Transverse colon (tissue), 4 donors: Measurements from ENCODE around the gene CAMTA1. TPM values are rescaled to one million over a fixed set of nuclear protein-coding genes. Genes with fewer than 3 reads are reported as not detected.

Experiments
- DNase-seq: peaks from one replicate; pipeline ENCODE4 v3.0.0-alpha.2; 2019
- H3K27ac ChIP-seq, 4 donors: fragments of 200-600 bp; sonication (generic); 2 replicates each; pipeline ENCODE4 v1.5.1; 2016 to 2018; ENCODE audit warnings: inconsistent platforms in 4 of 4
- H3K27me3 ChIP-seq: fragments of 200-600 bp; sonication (generic); 2 replicates; pipeline ENCODE4 v1.5.1; 2017; ENCODE audit warnings: inconsistent platforms
- H3K36me3 ChIP-seq, 4 donors: fragments of 200-600 bp; sonication (generic); 2 replicates each; pipeline ENCODE4 v1.5.1; 2017 to 2019; ENCODE audit warnings: inconsistent platforms in 4 of 4
- H3K4me1 ChIP-seq, 4 donors: fragments of 200-600 bp; sonication (generic); 2 replicates each; pipeline ENCODE4 v1.5.1; 2017 to 2020; ENCODE audit warnings: inconsistent platforms in 4 of 4
- H3K4me3 ChIP-seq, 4 donors: fragments of 200-600 bp; sonication (generic); 1 replicate in 1 of 4; 2 replicates in 3 of 4; pipeline versions ENCODE4 v1.5.1 to v1.6.1; 2017 to 2019; ENCODE audit warnings: inconsistent platforms in 4 of 4
- H3K9me3 ChIP-seq, 2 donors: fragments of 200-600 bp; sonication (generic); 2 replicates each; pipeline ENCODE4 v1.5.1; 2017 to 2019; ENCODE audit warnings: inconsistent platforms in 2 of 2
- EP300 ChIP-seq: sonication (generic); formaldehyde crosslinking; IDR thresholded peaks from one replicate; pipeline ENCODE4 v1.6.1; 2017; ENCODE audit warnings: antibody characterized with exemption, low read depth
- POLR2A ChIP-seq: fragments of 450-650 bp; IDR thresholded peaks from one replicate; pipeline ENCODE4 v1.6.1; 2016; ENCODE audit warnings: antibody characterized with exemption, mild to moderate bottlenecking, moderate library complexity
- POLR2AphosphoS5 ChIP-seq, 3 donors: sonication (generic); formaldehyde crosslinking; IDR thresholded peaks; one replicate each; pipeline ENCODE4 v1.6.1; 2016; ENCODE audit warnings: antibody characterized with exemption in 3 of 3
- WGBS, 2 donors: methylation state at CpG; one replicate each; pipeline ENCODE4 v1.1.5; 2018; ENCODE audit warnings: low coverage in 1 of 2; 5-methylcytosine and 5-hydroxymethylcytosine counted together
- in situ Hi-C, 4 donors: fragments of 200-750 bp; cut with MboI; loops; one replicate each; pipeline versions ENCODE4 v1.15.0 to v1.15.1; 2017; ENCODE audit warnings: low sequenced_read_pairs in 3 of 4, low pct_ligation_motif_present in 1 of 4, low pct_unique_long_range_greater_than_20kb in 1 of 4
- intact Hi-C: fragments of 100-400 bp; cut with DNase I; formaldehyde crosslinking; loops from one replicate; pipeline ENCODE4 v1.15.1; 2023; ENCODE audit warnings: low total_unique reads
- total RNA-seq, 4 donors: library from RNA; depleted of rRNA; stranded (reverse); fragments of >200 nt; gene quantifications; one replicate each; pipeline ENCODE4 v1.1.0, GENCODE V29; 2016
- TF ChIP-seq, protein P1 (sequence below), 5 experiments: fragments of 200-600 bp in 3 of 5; fragments of 450-650 bp in 2 of 5; sonication (generic) in 3 of 5; IDR thresholded peaks; 1 replicate in 2 of 5; 2 replicates in 3 of 5; pipeline ENCODE4 v1.5.1; 2016 to 2017; ENCODE audit warnings: antibody characterized with exemption in 5 of 5, inconsistent platforms in 3 of 5, mild to moderate bottlenecking in 2 of 5, moderate library complexity in 1 of 5

The CAMTA1 gene
- total RNA-seq, 4 donors from 2014 or later: 93.8 to 268 (median 130) TPM

DNA sequence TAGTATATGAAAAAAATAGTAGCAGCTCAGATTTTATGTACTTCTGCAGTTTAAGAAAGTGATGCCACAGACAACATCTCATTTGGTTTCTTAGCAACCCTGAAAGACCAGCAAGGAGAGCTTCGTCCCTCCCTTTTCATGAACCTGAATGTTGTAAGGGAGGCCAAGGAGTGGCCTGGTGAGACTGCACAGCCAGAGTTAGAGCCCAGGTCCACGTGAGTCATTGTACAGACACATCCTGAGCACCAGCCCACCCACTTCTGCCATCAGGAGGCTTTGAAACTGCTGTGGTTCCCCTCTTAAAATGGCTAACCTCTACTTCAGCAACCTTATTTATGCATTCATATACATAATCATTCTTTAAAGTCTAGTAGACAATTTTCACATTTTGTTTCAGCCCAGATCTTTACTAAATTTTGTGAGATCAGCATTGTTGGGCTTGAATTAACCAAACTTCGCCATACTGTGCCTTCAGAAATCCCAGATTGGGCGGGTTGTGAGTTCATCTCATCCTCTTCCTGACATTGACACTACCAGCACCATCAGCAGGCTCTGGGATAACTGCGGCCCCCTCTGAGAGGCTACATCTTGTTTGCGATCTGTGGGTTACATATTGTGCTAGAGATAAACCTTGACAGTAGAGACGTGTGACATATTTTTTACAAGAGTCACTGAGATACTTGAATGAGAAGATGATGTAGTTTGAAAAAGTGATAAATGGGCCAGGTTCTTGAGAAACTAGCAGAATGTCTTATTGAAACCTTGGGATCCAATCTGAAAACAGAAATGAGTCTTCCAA, 106.7 kb downstream of the CAMTA1 start:
- TF ChIP-seq POLR2A (no peak), EP300 (no peak), POLR2AphosphoS5 (IDR thresholded peaks at IDR 0.05) (no peak)
- TF ChIP-seq, protein P1, sequence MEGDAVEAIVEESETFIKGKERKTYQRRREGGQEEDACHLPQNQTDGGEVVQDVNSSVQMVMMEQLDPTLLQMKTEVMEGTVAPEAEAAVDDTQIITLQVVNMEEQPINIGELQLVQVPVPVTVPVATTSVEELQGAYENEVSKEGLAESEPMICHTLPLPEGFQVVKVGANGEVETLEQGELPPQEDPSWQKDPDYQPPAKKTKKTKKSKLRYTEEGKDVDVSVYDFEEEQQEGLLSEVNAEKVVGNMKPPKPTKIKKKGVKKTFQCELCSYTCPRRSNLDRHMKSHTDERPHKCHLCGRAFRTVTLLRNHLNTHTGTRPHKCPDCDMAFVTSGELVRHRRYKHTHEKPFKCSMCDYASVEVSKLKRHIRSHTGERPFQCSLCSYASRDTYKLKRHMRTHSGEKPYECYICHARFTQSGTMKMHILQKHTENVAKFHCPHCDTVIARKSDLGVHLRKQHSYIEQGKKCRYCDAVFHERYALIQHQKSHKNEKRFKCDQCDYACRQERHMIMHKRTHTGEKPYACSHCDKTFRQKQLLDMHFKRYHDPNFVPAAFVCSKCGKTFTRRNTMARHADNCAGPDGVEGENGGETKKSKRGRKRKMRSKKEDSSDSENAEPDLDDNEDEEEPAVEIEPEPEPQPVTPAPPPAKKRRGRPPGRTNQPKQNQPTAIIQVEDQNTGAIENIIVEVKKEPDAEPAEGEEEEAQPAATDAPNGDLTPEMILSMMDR (IDR thresholded peaks at IDR 0.05): no peak
- DNase-seq: no peak
- intact Hi-C loops (loop anchor here (10.0 kb wide), 1 partner anchor 167 kb away; no protein-coding TSS in a partner anchor), in situ Hi-C loops (loop anchor here in 2 of 4 donors (10.0 to 25.0 kb wide), 2 partner anchors 87 to 155 kb away; no protein-coding TSS in a partner anchor)
- WGBS, 2 donors: 90 to 95% methylated on average over 3 to 7 of the region's 7 CpGs
- no peak overlapping the region for H3K4me3 ChIP-seq
- H3K27me3 ChIP-seq: no peaks in the 10 kb centered on the region
- no peaks in the 10 kb centered on the region for H3K9me3 ChIP-seq
- no peaks in the 10 kb centered on the region for H3K36me3 ChIP-seq
- peaks cover 0 to 7% (median 2%) of the 10 kb centered on the region in 4 donors for H3K4me1 ChIP-seq
- no peak overlapping the region for H3K27ac ChIP-seq

DNA sequence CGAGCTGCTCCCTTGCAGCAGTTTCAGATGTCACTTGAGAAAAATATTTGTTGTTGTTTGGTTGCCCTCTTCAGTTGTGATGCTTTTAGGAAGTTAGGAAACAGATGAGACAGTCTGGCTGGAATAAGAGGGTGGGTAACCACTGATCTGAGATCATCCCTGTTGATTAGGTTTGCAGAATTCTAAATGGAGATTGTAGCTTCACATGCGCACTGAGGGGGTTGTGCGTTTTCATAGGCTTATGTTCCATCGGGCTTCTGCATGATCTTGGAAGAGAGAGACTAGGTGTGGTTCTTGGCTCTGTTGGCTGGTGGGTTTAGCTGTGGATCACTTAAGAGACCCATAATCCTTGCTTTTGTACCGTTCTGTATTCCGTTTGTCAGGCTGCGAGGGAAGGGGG, 108.1 kb downstream of the CAMTA1 start:
- Histone ChIP-seq H3K36me3 (no peaks in the 10 kb centered on the region), H3K4me3 (no peak overlapping the region), H3K4me1 (peaks cover 0 to 7% (median 2%) of the 10 kb centered on the region in 4 donors), H3K9me3 (no peaks in the 10 kb centered on the region), H3K27ac (no peak overlapping the region), H3K27me3 (no peaks in the 10 kb centered on the region)
- in situ Hi-C loops (loop anchor here in 2 of 4 donors (10.0 to 25.0 kb wide), 2 partner anchors 89 to 156 kb away; no protein-coding TSS in a partner anchor), intact Hi-C loops (loop anchor here (10.0 kb wide), 1 partner anchor 169 kb away; no protein-coding TSS in a partner anchor)
- TF ChIP-seq POLR2AphosphoS5 (IDR thresholded peaks at IDR 0.05) (no peak), EP300 (no peak), POLR2A (no peak)
- TF ChIP-seq, protein P1 (IDR thresholded peaks at IDR 0.05): no peak
- DNase-seq: no peak
- WGBS, 2 donors: 87 to 94% methylated on average over 3 to 7 of the region's 7 CpGs

DNA sequence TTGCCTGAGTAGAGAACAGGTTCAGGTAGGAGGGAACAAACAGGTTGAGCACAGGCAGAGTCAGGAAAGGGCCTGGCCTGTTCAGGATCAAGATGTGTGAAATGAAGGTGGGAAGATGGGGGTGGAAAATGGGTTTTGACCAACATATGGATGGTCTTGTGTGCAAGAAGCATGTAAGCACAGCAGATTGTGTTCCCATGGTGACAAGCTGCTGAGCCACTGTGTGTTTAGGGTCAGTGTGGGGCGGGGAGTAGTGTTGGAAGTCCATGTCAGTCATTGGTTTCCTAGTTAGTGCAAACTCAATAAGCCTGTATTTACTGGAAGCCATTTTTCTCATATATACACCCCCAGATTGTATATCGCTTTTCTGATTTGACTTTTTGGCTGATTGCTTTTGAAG, 111.9 kb downstream of the CAMTA1 start:
- peaks cover 0 to 11% (median 6%) of the 10 kb centered on the region in 4 donors for H3K4me1 ChIP-seq
- no peaks in the 10 kb centered on the region for H3K36me3 ChIP-seq
- H3K4me3 ChIP-seq: no peak overlapping the region
- in situ Hi-C loops: loop anchor here in 2 of 4 donors (10.0 to 25.0 kb wide), 2 partner anchors 92 to 160 kb away; no protein-coding TSS in a partner anchor
- 43 to 93% methylated on average over 1 to 2 of the region's 2 CpGs for WGBS, 2 donors
- H3K27ac ChIP-seq: no peak overlapping the region
- H3K9me3 ChIP-seq: no peaks in the 10 kb centered on the region
- no peaks in the 10 kb centered on the region for H3K27me3 ChIP-seq
- no peak for DNase-seq
- intact Hi-C loops: loop anchor here (10.0 kb wide), 1 partner anchor 172 kb away; no protein-coding TSS in a partner anchor
- no peak for TF ChIP-seq POLR2A
- TF ChIP-seq, protein P1 (IDR thresholded peaks at IDR 0.05): no peak
- TF ChIP-seq POLR2AphosphoS5 (IDR thresholded peaks at IDR 0.05): no peak
- TF ChIP-seq EP300: no peak

DNA sequence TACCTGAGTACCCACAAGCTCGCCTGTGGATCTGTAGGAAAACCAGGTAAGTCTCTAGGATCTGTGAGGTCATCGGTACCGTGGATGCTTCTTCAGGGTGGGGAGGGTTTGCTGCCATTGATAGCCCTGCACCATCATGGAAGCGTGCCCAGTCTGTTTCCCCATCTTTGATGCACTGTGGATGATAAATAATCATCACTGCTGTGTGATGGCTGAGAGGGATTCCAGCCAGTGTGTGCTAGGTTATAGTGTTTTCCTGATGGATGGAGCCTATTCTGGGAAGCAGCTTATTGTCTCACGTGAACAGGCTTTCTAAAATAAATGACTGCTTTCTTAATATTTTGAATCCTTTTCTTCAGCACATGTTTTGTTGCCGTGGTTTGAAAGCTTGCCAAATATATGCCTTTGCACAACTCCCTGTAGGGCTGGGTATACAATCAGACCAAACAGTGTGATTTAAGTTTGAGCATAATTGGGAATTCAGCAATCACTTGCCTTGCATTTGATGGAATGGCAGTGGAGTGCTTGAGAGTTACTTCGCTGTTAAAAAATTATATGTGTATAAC, 113.8 kb downstream of the CAMTA1 start:
- H3K4me1 ChIP-seq: peaks cover 0 to 11% (median 6%) of the 10 kb centered on the region in 4 donors
- no peaks in the 10 kb centered on the region for H3K36me3 ChIP-seq
- in situ Hi-C loops (loop anchor here in 2 of 4 donors (10.0 to 25.0 kb wide), 2 partner anchors 94 to 162 kb away; no protein-coding TSS in a partner anchor), intact Hi-C loops (loop anchor here (10.0 kb wide), 1 partner anchor 174 kb away; no protein-coding TSS in a partner anchor)
- H3K4me3 ChIP-seq: no peak overlapping the region
- DNase-seq: no peak
- TF ChIP-seq EP300: no peak
- TF ChIP-seq, protein P1 (IDR thresholded peaks at IDR 0.05): no peak
- no peak for TF ChIP-seq POLR2A
- no peak for TF ChIP-seq POLR2AphosphoS5 (IDR thresholded peaks at IDR 0.05)
- peak overlapping the region in 2 of 4 donors; percentile 10 to 50 for H3K27ac ChIP-seq
- WGBS, 2 donors: 52 to 75% methylated on average over 2 to 7 of the region's 7 CpGs
- H3K27me3 ChIP-seq: no peaks in the 10 kb centered on the region
- H3K9me3 ChIP-seq: no peaks in the 10 kb centered on the region
